C4-2B (cell line): ENCODE results near the gene ABRAXAS1.
"Not testable (repeated sequence)": the region's sequence is repeated elsewhere in the genome, so short reads cannot be mapped to it uniquely, and the experiment has no call there.

ENCODE experiments used
- H3K27ac ChIP-seq: fragments of 450-650 bp; 2 replicates; pipeline ENCODE4 v1.5.1; 2017
- ZFX ChIP-seq: fragments of 450-650 bp; IDR thresholded peaks from 2 replicates; pipeline ENCODE4 v1.6.1; 2017
- TF ChIP-seq, protein P1 (sequence below): fragments of 450-650 bp; conservative IDR thresholded peaks from 2 replicates; pipeline ENCODE4 v1.5.1; 2017; ENCODE audit warnings: mild to moderate bottlenecking

The ABRAXAS1 gene

DNA sequence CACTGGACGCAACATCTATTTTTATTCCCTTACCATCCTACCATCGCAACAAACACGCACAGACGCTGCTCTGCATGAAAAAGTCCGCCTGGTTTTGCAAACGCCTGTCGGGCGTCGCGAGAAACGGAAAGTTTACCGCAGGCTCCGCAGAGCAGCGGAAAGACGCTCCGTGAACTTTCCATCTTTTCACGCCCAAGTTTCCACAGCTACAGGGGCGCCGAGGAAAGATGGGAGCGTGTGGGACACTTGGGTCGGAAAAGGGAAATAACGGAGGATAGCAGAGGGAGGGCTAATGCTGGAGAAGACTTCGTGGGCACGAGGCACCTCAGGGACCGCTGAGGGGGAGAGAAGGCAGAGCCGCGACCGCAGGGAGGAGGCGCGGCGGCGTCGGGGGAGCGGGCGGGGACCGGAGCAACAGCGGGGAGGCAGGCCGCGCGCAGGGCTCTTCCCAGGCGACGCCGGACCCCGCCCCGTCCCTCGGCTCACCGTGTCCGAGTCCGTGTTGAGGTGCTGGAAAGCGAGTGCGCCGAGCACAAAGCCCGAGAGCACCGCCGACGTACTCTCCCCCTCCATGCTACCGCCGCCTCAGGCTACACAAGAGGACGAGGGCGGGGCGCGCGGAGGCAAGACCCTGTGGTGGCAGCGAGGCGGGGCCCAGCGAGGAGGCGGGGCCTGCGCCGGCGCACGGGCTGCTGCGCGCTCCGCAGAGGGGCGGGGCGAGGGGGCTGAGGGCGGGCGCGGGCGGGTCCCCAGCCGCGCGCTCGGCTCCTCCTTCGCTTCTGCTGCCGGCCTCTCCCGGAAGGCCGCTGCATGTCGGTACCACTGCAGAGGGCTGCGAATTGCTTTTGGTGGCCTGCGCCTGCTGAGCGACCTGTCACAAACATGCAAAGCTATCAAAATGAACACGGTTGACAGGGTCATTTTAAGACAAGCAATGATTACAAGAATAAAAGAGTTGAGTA is at the start of gene ABRAXAS1:
ABRAXAS1 (minus strand) TSS at position 601 of the 962 bp plus-strand sequence; CDS start at position 573, 28 bp downstream.
- H3K27ac ChIP-seq, result peak within 1 kb of the TSS; percentile 59
- TF ChIP-seq, protein P1, sequence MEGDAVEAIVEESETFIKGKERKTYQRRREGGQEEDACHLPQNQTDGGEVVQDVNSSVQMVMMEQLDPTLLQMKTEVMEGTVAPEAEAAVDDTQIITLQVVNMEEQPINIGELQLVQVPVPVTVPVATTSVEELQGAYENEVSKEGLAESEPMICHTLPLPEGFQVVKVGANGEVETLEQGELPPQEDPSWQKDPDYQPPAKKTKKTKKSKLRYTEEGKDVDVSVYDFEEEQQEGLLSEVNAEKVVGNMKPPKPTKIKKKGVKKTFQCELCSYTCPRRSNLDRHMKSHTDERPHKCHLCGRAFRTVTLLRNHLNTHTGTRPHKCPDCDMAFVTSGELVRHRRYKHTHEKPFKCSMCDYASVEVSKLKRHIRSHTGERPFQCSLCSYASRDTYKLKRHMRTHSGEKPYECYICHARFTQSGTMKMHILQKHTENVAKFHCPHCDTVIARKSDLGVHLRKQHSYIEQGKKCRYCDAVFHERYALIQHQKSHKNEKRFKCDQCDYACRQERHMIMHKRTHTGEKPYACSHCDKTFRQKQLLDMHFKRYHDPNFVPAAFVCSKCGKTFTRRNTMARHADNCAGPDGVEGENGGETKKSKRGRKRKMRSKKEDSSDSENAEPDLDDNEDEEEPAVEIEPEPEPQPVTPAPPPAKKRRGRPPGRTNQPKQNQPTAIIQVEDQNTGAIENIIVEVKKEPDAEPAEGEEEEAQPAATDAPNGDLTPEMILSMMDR, result no peak
- peak; percentile 27; the same call in 1 of the 2 replicates for TF ChIP-seq ZFX

DNA sequence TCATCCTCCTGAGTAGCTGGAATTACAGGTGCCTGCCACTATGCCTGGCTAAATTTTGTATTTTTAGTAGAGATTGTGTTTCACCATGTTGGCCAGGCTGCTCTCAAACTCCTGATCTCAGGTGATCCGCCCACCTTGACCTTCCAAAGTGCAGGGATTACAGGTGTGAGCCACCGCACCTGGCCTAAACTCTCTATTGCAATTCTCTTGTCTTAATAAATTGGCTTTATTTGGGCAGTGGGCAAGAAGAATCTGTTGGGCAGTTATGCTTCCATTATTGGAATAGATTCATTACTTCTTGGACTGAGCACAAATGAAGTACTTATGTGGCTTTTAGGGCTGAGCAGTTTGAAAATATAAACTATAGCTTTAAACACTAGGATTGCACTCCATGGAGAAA is 42.8 kb upstream of the ABRAXAS1 start:
- no peak overlapping the region for H3K27ac ChIP-seq
- TF ChIP-seq, protein P1, result no peak
- no peak for TF ChIP-seq ZFX

DNA sequence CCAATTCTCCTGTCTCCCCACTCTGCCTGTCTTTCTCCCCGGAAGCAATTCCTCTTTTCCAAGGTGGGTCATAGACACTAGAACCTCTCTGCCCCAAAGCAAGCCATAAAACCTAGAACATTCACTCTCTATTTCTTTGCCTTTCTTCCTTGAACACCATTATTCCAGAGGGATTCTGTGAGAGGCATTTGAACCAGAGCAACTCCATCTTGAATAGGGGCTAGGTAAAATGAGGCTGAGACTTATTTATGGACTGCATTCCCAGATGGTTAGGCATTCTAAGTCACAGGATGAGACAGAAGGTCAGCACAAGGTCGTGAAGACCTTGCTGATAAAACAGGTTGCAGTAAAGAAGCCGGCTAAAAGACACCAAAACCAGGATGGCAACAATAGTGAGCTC is 37.3 kb upstream of the ABRAXAS1 start:
- no peak overlapping the region for H3K27ac ChIP-seq

DNA sequence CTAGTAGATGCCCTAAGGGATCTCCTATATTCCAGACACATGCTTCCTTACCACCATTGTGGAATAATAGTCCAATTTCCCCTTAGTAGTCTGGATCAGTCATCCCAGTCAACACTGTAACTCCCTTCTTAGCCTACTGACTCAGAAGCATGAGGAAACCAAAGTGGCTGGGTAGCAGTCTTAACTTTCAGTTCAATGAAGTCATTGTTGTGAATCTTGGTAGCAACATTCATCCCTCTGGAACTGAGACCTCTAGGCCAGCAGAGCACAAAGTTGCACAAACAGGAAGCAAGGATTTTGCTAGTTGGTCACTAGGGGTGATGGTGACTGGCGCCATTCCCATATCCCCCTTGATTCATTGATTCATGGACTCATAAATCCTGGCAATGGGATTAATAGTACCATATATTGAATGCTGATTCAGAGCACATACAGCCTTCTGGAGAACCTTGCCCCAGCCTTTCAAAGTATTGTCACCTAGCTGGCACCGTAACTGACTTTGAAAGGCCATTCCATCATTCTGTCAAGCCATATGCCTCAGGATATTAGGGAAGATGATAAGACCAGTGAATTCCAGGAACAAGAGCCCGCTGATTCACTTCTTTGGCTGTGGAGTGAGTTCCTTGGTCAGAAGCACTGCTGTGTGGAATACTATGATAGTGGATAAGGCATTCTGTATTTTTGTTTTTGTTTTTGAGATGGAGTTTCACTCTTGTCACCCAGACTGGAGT is 31.3 kb upstream of the ABRAXAS1 start:
- TF ChIP-seq ZFX, result no peak
- TF ChIP-seq, protein P1, result no peak
- no peak overlapping the region for H3K27ac ChIP-seq

More for the DNA sequence above, 37.3 kb upstream of the ABRAXAS1 start:
- TF ChIP-seq ZFX, result no peak
- TF ChIP-seq, protein P1, result no peak

DNA sequence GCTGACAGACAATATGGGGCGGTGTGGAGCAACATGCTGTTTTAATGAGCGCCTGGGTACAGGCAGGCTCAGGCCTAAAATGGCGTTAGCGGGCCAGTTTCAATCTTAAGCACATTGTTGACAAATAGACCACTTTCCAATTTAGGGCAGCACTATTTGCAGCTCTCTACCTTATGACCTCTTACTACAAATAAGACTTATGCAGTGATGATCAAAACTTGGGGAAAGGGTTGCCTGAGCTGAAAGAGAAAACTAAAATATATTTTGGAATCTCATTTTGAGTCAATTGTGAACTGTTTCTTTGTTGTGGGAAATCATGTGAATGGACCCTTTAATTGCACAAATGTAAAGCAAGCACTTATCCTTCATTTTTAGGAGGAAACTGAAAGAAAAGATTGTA is 25.5 kb upstream of the ABRAXAS1 start:
- no peak overlapping the region for H3K27ac ChIP-seq
- TF ChIP-seq ZFX, result no peak
- TF ChIP-seq, protein P1, result no peak

DNA sequence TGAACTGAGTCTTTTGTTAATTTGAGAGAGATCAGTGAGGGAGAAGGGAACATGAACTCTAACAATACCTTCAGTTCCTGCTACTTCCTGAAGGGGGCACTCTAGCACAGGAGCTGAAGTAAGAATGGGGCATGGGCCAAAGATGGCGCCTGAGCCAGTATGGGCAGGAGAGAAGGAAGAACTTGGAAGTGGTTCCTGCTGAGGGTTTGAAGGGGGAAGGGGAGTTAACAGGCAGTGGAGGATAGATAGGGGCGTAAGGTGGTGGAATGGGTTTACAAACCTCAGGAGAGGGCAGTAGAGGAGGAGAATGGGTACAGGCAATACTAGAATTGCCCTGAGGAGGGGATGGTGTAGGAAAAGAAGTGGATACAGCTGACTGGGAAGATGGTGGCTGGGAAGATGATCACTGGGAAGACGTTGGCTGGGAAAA is 24.3 kb upstream of the ABRAXAS1 start:
- TF ChIP-seq, protein P1, result peak; percentile 78

DNA sequence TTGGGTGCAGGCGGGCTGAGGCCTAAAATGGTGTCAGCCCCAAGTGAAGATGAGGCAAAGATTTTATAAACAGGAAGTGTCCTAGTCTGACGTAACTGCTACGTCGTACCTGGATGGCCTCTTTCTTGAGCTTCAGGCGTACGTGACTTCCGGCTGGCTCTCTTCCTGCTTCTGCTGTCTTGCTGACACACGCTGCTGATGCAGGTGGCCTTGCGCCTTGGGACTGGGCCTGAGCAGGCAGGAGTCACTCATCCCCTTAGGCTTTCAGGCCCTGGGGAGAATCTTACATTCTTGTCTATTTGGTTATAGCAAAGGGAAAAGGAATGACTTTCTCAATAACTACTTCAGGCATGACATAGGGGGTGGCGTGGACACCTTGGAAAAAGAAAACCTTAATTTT is 20.1 kb upstream of the ABRAXAS1 start:
- TF ChIP-seq, protein P1, result no peak
- TF ChIP-seq ZFX, result no peak
- H3K27ac ChIP-seq, result no peak overlapping the region

More for the DNA sequence above, 24.3 kb upstream of the ABRAXAS1 start:
- not testable (repeated sequence) for H3K27ac ChIP-seq
